Measurements from ENCODE around the gene APBB3.

Gene APBB3

GRCh38 chr5:140570058-140570457 lies 5.7 kb upstream of the APBB3 start:
- H3K4me3 ChIP-seq (replicated peaks; ENCODE audit: low read depth, low read length) = no peak overlapping the region
- no peak for DNase-seq (ENCODE audit: extremely low read depth, low read depth)
- TF ChIP-seq, protein P1, sequence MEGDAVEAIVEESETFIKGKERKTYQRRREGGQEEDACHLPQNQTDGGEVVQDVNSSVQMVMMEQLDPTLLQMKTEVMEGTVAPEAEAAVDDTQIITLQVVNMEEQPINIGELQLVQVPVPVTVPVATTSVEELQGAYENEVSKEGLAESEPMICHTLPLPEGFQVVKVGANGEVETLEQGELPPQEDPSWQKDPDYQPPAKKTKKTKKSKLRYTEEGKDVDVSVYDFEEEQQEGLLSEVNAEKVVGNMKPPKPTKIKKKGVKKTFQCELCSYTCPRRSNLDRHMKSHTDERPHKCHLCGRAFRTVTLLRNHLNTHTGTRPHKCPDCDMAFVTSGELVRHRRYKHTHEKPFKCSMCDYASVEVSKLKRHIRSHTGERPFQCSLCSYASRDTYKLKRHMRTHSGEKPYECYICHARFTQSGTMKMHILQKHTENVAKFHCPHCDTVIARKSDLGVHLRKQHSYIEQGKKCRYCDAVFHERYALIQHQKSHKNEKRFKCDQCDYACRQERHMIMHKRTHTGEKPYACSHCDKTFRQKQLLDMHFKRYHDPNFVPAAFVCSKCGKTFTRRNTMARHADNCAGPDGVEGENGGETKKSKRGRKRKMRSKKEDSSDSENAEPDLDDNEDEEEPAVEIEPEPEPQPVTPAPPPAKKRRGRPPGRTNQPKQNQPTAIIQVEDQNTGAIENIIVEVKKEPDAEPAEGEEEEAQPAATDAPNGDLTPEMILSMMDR (IDR thresholded peaks at IDR 0.05; ENCODE audit: low read depth, low read length, missing control alignments) = no peak

- no peak overlapping the region for H3K4me3 ChIP-seq (replicated peaks; ENCODE audit: low read depth, low read length)
- TF ChIP-seq, protein P1 (IDR thresholded peaks at IDR 0.05; ENCODE audit: low read depth, low read length, missing control alignments) = no peak
- DNase-seq (ENCODE audit: extremely low read depth, low read depth) = no peak
These were observed 4.8 kb upstream of the APBB3 start for GRCh38 chr5:140569197-140569596.

DNA sequence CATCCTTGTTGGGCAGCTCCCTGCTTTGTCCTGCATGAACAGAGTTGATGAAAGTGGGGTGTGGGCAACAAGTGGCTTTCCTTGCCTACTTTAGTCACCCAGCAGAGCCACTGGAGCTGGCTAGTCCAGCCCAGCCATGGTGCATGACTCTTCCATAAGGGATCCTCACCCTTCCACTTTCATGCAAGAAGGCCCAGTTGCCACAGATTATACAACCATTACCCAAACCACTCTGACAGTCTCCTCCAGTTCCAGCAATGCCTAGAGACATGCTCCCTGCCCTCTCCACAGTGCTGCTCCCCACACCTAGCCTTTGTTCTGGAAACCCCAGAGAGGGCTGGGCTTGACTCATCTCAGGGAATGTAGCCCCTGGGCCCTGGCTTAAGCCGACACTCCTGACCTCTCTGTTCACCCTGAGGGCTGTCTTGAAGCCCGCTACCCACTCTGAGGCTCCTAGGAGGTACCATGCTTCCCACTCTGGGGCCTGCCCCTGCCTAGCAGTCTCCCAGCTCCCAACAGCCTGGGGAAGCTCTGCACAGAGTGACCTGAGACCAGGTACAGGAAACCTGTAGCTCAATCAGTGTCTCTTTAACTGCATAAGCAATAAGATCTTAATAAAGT lies 4.2 kb upstream of the APBB3 start:
- DNase-seq (ENCODE audit: extremely low read depth, low read depth) = no peak
- TF ChIP-seq, protein P1 (IDR thresholded peaks at IDR 0.05; ENCODE audit: low read depth, low read length, missing control alignments) = no peak

DNA sequence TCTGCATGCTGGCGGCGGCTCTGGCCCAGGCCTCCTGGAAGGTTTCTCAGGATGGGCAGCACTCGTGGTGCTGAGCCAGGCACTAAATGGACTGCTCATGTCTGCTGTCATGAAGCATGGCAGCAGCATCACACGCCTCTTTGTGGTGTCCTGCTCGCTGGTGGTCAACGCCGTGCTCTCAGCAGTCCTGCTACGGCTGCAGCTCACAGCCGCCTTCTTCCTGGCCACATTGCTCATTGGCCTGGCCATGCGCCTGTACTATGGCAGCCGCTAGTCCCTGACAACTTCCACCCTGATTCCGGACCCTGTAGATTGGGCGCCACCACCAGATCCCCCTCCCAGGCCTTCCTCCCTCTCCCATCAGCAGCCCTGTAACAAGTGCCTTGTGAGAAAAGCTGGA lies 3.5 kb upstream of the APBB3 start:
- no peak for DNase-seq (ENCODE audit: extremely low read depth, low read depth)

More for the DNA sequence above, 4.2 kb upstream of the APBB3 start:
- no peak overlapping the region for H3K4me3 ChIP-seq (replicated peaks; ENCODE audit: low read depth, low read length)

GRCh38 chr5:140567136-140567818 lies 2.9 kb upstream of the APBB3 start:
- DNase-seq (ENCODE audit: extremely low read depth, low read depth) = no peak
- no peak overlapping the region for H3K4me3 ChIP-seq (replicated peaks; ENCODE audit: low read depth, low read length)
- TF ChIP-seq, protein P1 (IDR thresholded peaks at IDR 0.05; ENCODE audit: low read depth, low read length, missing control alignments) = no peak

More for the DNA sequence above, 3.5 kb upstream of the APBB3 start:
- TF ChIP-seq, protein P1 (IDR thresholded peaks at IDR 0.05; ENCODE audit: low read depth, low read length, missing control alignments) = no peak
- H3K4me3 ChIP-seq (replicated peaks; ENCODE audit: low read depth, low read length) = no peak overlapping the region

DNA sequence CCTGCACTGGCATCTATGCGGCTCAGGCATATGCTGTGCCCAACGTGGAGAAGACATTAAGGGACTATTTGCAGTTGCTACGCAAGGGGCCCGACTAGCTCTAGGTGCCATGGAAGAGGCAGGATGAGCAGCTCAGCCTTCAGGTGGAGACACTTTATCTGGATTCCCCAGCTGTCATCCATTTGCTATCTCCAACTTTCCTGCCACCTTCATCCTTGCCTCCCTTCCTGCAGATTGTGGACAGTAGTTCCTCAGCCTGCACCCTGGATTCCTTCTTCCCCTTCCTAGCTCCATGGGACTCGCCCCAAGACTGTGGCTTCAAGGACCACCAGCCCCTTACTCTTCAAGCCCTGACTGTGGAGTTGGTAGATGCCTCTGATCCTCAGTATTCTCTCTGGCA lies 2.3 kb upstream of the APBB3 start:
- no peak overlapping the region for H3K4me3 ChIP-seq (replicated peaks; ENCODE audit: low read depth, low read length)
- DNase-seq (ENCODE audit: extremely low read depth, low read depth) = no peak
- TF ChIP-seq, protein P1 (IDR thresholded peaks at IDR 0.05; ENCODE audit: low read depth, low read length, missing control alignments) = no peak

Data from HFF-Myc (cell line).